GM10847 (cell line): ENCODE results near the gene INPP5K.

Experiments
- POLR2A ChIP-seq: IDR thresholded peaks from 2 replicates; pipeline ENCODE4 v1.6.1; 2011; ENCODE audit not compliant: insufficient read length; ENCODE audit errors: extremely low read depth

Gene INPP5K

GRCh38 chr17:1449412-1449967 is 66.9 kb downstream of the INPP5K start:
- no peak for TF ChIP-seq POLR2A

GRCh38 chr17:1447052-1447451 is 69.4 kb downstream of the INPP5K start:
- TF ChIP-seq POLR2A, result no peak

GRCh38 chr17:1446201-1446600 is 70.2 kb downstream of the INPP5K start:
- TF ChIP-seq POLR2A, result no peak
